Astrocyte of the spinal cord (primary cell): ENCODE data around the gene LRP1B.
A peak's percentile ranks its signal among the peaks of the same experiment; 100 is the strongest.

Experiments
- DNase-seq: peaks from one replicate; pipeline ENCODE4 v3.0.0; 2011; ENCODE audit warnings: low read depth, low spot score
- H3K4me3 ChIP-seq: 2 replicates; pipeline ENCODE4 v1.5.1; 2011; ENCODE audit warnings: low read depth, mild to moderate bottlenecking, low read length, moderate library complexity
- CTCF ChIP-seq: IDR thresholded peaks from 2 replicates; pipeline ENCODE4 v1.5.1; 2012; ENCODE audit warnings: low read depth, mild to moderate bottlenecking, low read length, inconsistent platforms
- in situ Hi-C: cut with HindIII; loops from 2 replicates; pipeline ENCODE4 v1.10.0; 2017; ENCODE audit warnings: low sequenced_read_pairs

The LRP1B gene

GRCh38 chr2:140842110-140842509, 1288.7 kb downstream of the LRP1B start:
- no peak for DNase-seq
- TF ChIP-seq CTCF, result no peak
- in situ Hi-C loops, result no loop called here
- H3K4me3 ChIP-seq, result no peak overlapping the region

GRCh38 chr2:140841141-140841540, 1289.7 kb downstream of the LRP1B start:
- H3K4me3 ChIP-seq, result no peak overlapping the region
- in situ Hi-C loops, result no loop called here
- DNase-seq, result no peak
- no peak for TF ChIP-seq CTCF

- no peak overlapping the region for H3K4me3 ChIP-seq
- no peak for DNase-seq
- in situ Hi-C loops, result no loop called here
- no peak for TF ChIP-seq CTCF
Measured at GRCh38 chr2:140836826-140837225, 1294.0 kb downstream of the LRP1B start.

- no peak for DNase-seq
- no peak for TF ChIP-seq CTCF
- H3K4me3 ChIP-seq, result no peak overlapping the region
- in situ Hi-C loops, result no loop called here
Measured at GRCh38 chr2:140835079-140835478, 1295.7 kb downstream of the LRP1B start.

GRCh38 chr2:140814141-140814540, 1316.7 kb downstream of the LRP1B start:
- H3K4me3 ChIP-seq, result no peak overlapping the region
- in situ Hi-C loops, result no loop called here
- no peak for DNase-seq
- TF ChIP-seq CTCF, result no peak

GRCh38 chr2:140808820-140809219, 1322.0 kb downstream of the LRP1B start:
- no peak for DNase-seq
- peak; percentile 26 for TF ChIP-seq CTCF
- in situ Hi-C loops, result no loop called here

GRCh38 chr2:140808211-140808610, 1322.6 kb downstream of the LRP1B start:
- no peak for DNase-seq
- in situ Hi-C loops, result no loop called here
- H3K4me3 ChIP-seq, result no peak overlapping the region
- no peak for TF ChIP-seq CTCF

More at GRCh38 chr2:140808820-140809219, 1322.0 kb downstream of the LRP1B start:
- H3K4me3 ChIP-seq, result no peak overlapping the region
